ENCODE results near the gene CTTNBP2NL. TPM values are rescaled to one million over a fixed set of nuclear protein-coding genes. Genes with fewer than 3 reads are reported as not detected.
"Not testable (repeated sequence)": the region's sequence is repeated elsewhere in the genome, so short reads cannot be mapped to it uniquely, and the experiment has no call there.

CTTNBP2NL gene
- total and polyA plus RNA-seq, 4 donors: 1.7 to 4.4 (median 3.0) TPM

GRCh38 chr1:112399456-112399855 lies 3.4 kb downstream of the CTTNBP2NL start (continued):
- TF ChIP-seq REST (IDR thresholded peaks at IDR 0.05): no peak
- no peak for TF ChIP-seq HNF4G (IDR thresholded peaks at IDR 0.05)

GRCh38 chr1:112400706-112401105 lies 4.7 kb downstream of the CTTNBP2NL start:
- not testable (repeated sequence) for H3K9ac ChIP-seq (ENCODE audit: low read depth in 1 of 2, low read length in 2 of 2); H3K27ac ChIP-seq (ENCODE audit: low read depth in 1 of 2, low read length in 2 of 2); H3K4me3 ChIP-seq (ENCODE audit: low read depth in 1 of 3, low read length in 3 of 3); DNase-seq (ENCODE audit: low spot score); H3K27me3 ChIP-seq (ENCODE audit: control insufficient read depth in 4 of 4, insufficient read depth in 4 of 4, low read length in 3 of 4); H3K36me3 ChIP-seq (ENCODE audit: control insufficient read depth in 4 of 4, insufficient read depth in 3 of 4, low read depth in 1 of 4, low read length in 3 of 4); H3K9me3 ChIP-seq (ENCODE audit: control insufficient read depth in 4 of 4, low read length in 3 of 4)
- peaks cover 0 to 10% (median 6%) of the 10 kb centered on the region in 4 donors for H3K4me1 ChIP-seq (ENCODE audit: control insufficient read depth in 4 of 4, insufficient read depth in 4 of 4, low read length in 3 of 4)
- 93% methylated on average over 6 of the region's 6 CpGs for WGBS

- Histone ChIP-seq H3K27ac (ENCODE audit: low read depth in 1 of 2, low read length in 2 of 2) (no peak overlapping the region), H3K9me3 (ENCODE audit: control insufficient read depth in 4 of 4, low read length in 3 of 4) (no peaks in the 10 kb centered on the region), H3K9ac (ENCODE audit: low read depth in 1 of 2, low read length in 2 of 2) (no peak overlapping the region)
These were observed 6.9 kb downstream of the CTTNBP2NL start for GRCh38 chr1:112402682-112403643.

More at GRCh38 chr1:112402682-112403643, 6.9 kb downstream of the CTTNBP2NL start:
- no peaks in the 10 kb centered on the region for H3K27me3 ChIP-seq (ENCODE audit: control insufficient read depth in 4 of 4, insufficient read depth in 4 of 4, low read length in 3 of 4)
- TF ChIP-seq REST (IDR thresholded peaks at IDR 0.05): no peak
- no peak for TF ChIP-seq MAX (IDR thresholded peaks at IDR 0.05)
- TF ChIP-seq EGR1 (IDR thresholded peaks at IDR 0.05; ENCODE audit: low read depth in 2 of 2): no peak
- TF ChIP-seq FOXA1 (IDR thresholded peaks at IDR 0.05): no peak
- no peak for TF ChIP-seq ZBTB33 (IDR thresholded peaks at IDR 0.05)
- TF ChIP-seq CTCF (IDR thresholded peaks at IDR 0.05; ENCODE audit: low read depth, low read length, missing input control): no peak
- TF ChIP-seq JUND (IDR thresholded peaks at IDR 0.05): no peak
- TF ChIP-seq ATF3 (IDR thresholded peaks at IDR 0.05): no peak
- TF ChIP-seq RAD21 (IDR thresholded peaks at IDR 0.05): no peak
- TF ChIP-seq RXRA (IDR thresholded peaks at IDR 0.05): no peak
- TF ChIP-seq NR2F2 (IDR thresholded peaks at IDR 0.05): no peak
- TF ChIP-seq HNF4G (IDR thresholded peaks at IDR 0.05): no peak
- no peak for TF ChIP-seq YY1 (IDR thresholded peaks at IDR 0.05)
- no peak for TF ChIP-seq GABPA (IDR thresholded peaks at IDR 0.05 in 1 of 2, conservative IDR thresholded peaks at IDR 0.05 in 1 of 2)
- TF ChIP-seq TAF1 (conservative IDR thresholded peaks at IDR 0.05): no peak
- TF ChIP-seq FOXA2 (IDR thresholded peaks at IDR 0.05): no peak
- TF ChIP-seq HNF4A (conservative IDR thresholded peaks at IDR 0.05): no peak
- 88% methylated on average over 5 of the region's 5 CpGs for WGBS
- no peak for DNase-seq (ENCODE audit: low spot score)
- H3K4me1 ChIP-seq (ENCODE audit: control insufficient read depth in 4 of 4, insufficient read depth in 4 of 4, low read length in 3 of 4): no peaks in the 10 kb centered on the region
- H3K36me3 ChIP-seq (ENCODE audit: control insufficient read depth in 4 of 4, insufficient read depth in 3 of 4, low read depth in 1 of 4, low read length in 3 of 4): no peaks in the 10 kb centered on the region
- H3K4me3 ChIP-seq (ENCODE audit: low read depth in 1 of 3, low read length in 3 of 3): no peak overlapping the region
